K562 (cell line): ENCODE measurements around the gene TXNRD1. TPM values are rescaled to one million over a fixed set of nuclear protein-coding genes. Genes with fewer than 3 reads are reported as not detected.

ENCODE experiments used
- ATAC-seq: fragments of 200-7000 bp; cut with Tn5 transposase; 3 replicates; pipeline ENCODE4 v1.9.1; 2020; ENCODE audit warnings: moderate library complexity
- BruUV-seq: library from RNA; stranded (reverse); fragments of 400-500 nt; replicated peaks from 2 replicates; lab custom pipeline; 2021; lab: Mats Ljungman, UMichigan
- CTCF ChIA-PET: fragments of 300-600 bp; formaldehyde crosslinking; extraction: SDS; loops from one replicate; lab custom pipeline; 2021; ENCODE audit warnings: low intra/inter-chr PET ratio; lab: Yijun Ruan, JAX
- POLR2A ChIA-PET: fragments of 300-600, 350-650 bp; sonication (Branson Sonifier 250); formaldehyde crosslinking; extraction: SDS; loops from one replicate; lab custom pipeline; 2021; ENCODE audit warnings: antibody characterized with exemption, inconsistent platforms; lab: Yijun Ruan, JAX
- DNase-seq, 4 experiments: peaks; one replicate each; pipeline versions ENCODE4 v3.0.0 to v3.0.0-alpha.2; 2011 to 2018; ENCODE audit warnings: low spot score in 3 of 4, mixed read lengths in 3 of 4; ENCODE audit errors: extremely low read depth in 1 of 4
- FAIRE-seq: peaks from 2 replicates; lab custom pipeline; 2011; peaks lifted over from hg19 to GRCh38; lab: Jason Lieb, UNC
- H2AFZ ChIP-seq: 2 replicates; pipeline ENCODE4 v1.6.0; 2011; ENCODE audit warnings: low read depth, low read length, control low read depth, inconsistent platforms
- H3K27ac ChIP-seq: fragments of 200-600 bp; 3 replicates; pipeline ENCODE4 v1.8.0; 2011; ENCODE audit warnings: low read depth, mild to moderate bottlenecking, control low read depth, inconsistent platforms, low read length, moderate library complexity, mixed read lengths; ENCODE audit errors: extremely low read depth
- H3K27me3 ChIP-seq, 2 experiments: fragments of 300-600 bp in 1 of 2; 2 replicates in 1 of 2; 3 replicates in 1 of 2; pipeline versions ENCODE4 v1.6.0 to v1.8.0; 2011; ENCODE audit warnings: inconsistent platforms in 2 of 2, low read length in 2 of 2, mild to moderate bottlenecking in 1 of 2, mixed read lengths in 1 of 2, moderate library complexity in 1 of 2; ENCODE audit not compliant: control insufficient read depth in 2 of 2, insufficient read depth in 2 of 2
- H3K36me3 ChIP-seq: fragments of 300-600 bp; 3 replicates; pipeline ENCODE4 v1.8.0; 2011; ENCODE audit warnings: mild to moderate bottlenecking, low read length, inconsistent platforms; ENCODE audit not compliant: control insufficient read depth, insufficient read depth
- H3K4me1 ChIP-seq, 2 experiments: fragments of 200-600 bp in 1 of 2; replicated peaks in 1 of 2; 2 replicates in 1 of 2; 3 replicates in 1 of 2; pipeline versions ENCODE4 v1.5.1 to v1.8.0; 2011; ENCODE audit warnings: inconsistent platforms in 2 of 2, low read length in 2 of 2, mild to moderate bottlenecking in 1 of 2, mixed read lengths in 1 of 2, moderate library complexity in 1 of 2; ENCODE audit not compliant: control insufficient read depth in 2 of 2, insufficient read depth in 2 of 2
- H3K4me2 ChIP-seq: 2 replicates; pipeline ENCODE4 v1.6.1; 2011; ENCODE audit warnings: low read length, control low read depth, inconsistent platforms, mixed read lengths; ENCODE audit not compliant: insufficient read depth
- H3K4me3 ChIP-seq: fragments of 200-600 bp; sonication (generic), shearing (Covaris generic); 2 replicates; pipeline ENCODE4 v1.5.1; 2016; ENCODE audit warnings: control low read depth, inconsistent platforms
- H3K79me2 ChIP-seq: fragments of 200-600 bp; 3 replicates; pipeline ENCODE4 v1.8.0; 2011; ENCODE audit warnings: low read length, inconsistent platforms; ENCODE audit not compliant: control insufficient read depth, insufficient read depth
- H3K9ac ChIP-seq, 2 experiments: 2 replicates each; pipeline versions ENCODE4 v1.6.0 to v1.6.1; 2011; ENCODE audit warnings: low read depth in 2 of 2, low read length in 2 of 2, control low read depth in 1 of 2, inconsistent platforms in 1 of 2, mild to moderate bottlenecking in 1 of 2, mixed read lengths in 1 of 2; ENCODE audit not compliant: insufficient read depth in 1 of 2
- H3K9me1 ChIP-seq: one replicate; pipeline ENCODE4 v1.6.0; 2011; ENCODE audit warnings: inconsistent platforms, mild to moderate bottlenecking, low read length, moderate library complexity; ENCODE audit not compliant: control insufficient read depth, insufficient read depth
- H3K9me3 ChIP-seq: replicated peaks from 2 replicates; pipeline ENCODE4 v1.5.1; 2011; ENCODE audit warnings: low read depth, low read length, inconsistent platforms; ENCODE audit not compliant: control insufficient read depth, insufficient read depth
- H4K20me1 ChIP-seq: replicated peaks from 2 replicates; pipeline ENCODE4 v1.6.1; 2011; ENCODE audit warnings: low read length, inconsistent platforms, mixed read lengths; ENCODE audit not compliant: control insufficient read depth, insufficient read depth
- DACH1 ChIP-seq: fragments of 450-650 bp; IDR thresholded peaks from 2 replicates; pipeline ENCODE4 v1.6.1; 2018; ENCODE audit not compliant: partially characterized antibody
- DNMT1 ChIP-seq: fragments of 450-650 bp; IDR thresholded peaks from 2 replicates; pipeline ENCODE4 v1.6.1; 2016; ENCODE audit warnings: antibody characterized with exemption, mild to moderate bottlenecking
- KDM1A ChIP-seq, 2 experiments: fragments of 450-650 bp; IDR thresholded peaks; 2 replicates each; pipeline ENCODE4 v1.6.1; 2016; ENCODE audit warnings: mild to moderate bottlenecking in 2 of 2
- MAFG ChIP-seq: fragments of 450-650 bp; conservative IDR thresholded peaks from 2 replicates; pipeline ENCODE4 v1.6.1; 2016; ENCODE audit warnings: missing genetic modification characterization, missing compliant biosample characterization
- NCOR1 ChIP-seq: fragments of 450-650 bp; IDR thresholded peaks from 2 replicates; pipeline ENCODE4 v1.6.1; 2016; ENCODE audit warnings: mild to moderate bottlenecking, moderate library complexity
- POLR2A ChIP-seq: fragments of 450-650 bp; conservative IDR thresholded peaks from 2 replicates; pipeline ENCODE4 v1.6.1; 2016
- TBP ChIP-seq: optimal IDR thresholded peaks from 2 replicates; pipeline ENCODE3; 2011; ENCODE audit warnings: low read depth, low read length, improper control_type of control experiment
- U2AF2 ChIP-seq: fragments of 200-400 bp; formaldehyde crosslinking; optimal IDR thresholded peaks from 2 replicates; pipeline ENCODE3; 2017; ENCODE audit warnings: low read depth, mild to moderate bottlenecking, low read length
- ZNF121 ChIP-seq: sonication (generic); formaldehyde crosslinking; conservative IDR thresholded peaks from 2 replicates; pipeline ENCODE4 v1.8.0; 2022; ENCODE audit warnings: missing genetic modification reagents
- ZNF263 ChIP-seq: sonication (generic); formaldehyde crosslinking; IDR thresholded peaks from 2 replicates; pipeline ENCODE4 v1.8.0; 2022; ENCODE audit warnings: mild to moderate bottlenecking, missing genetic modification reagents, borderline replicate concordance
- ZNF778 ChIP-seq: fragments of 450-650 bp; formaldehyde crosslinking; IDR thresholded peaks from 2 replicates; pipeline ENCODE4 v1.4.0; 2020; ENCODE audit warnings: mild to moderate bottlenecking, moderate library complexity
- WGBS: fragments of 100-300 bp; shearing (Covaris generic); methylation state at CpG from one replicate; pipeline ENCODE4 v1.1.6; 2016; ENCODE audit warnings: low coverage, mixed read lengths; ENCODE audit not compliant: insufficient coverage; ENCODE audit errors: missing lambda C conversion rate; 5-methylcytosine and 5-hydroxymethylcytosine counted together
- in situ Hi-C: fragments of 300-500 bp; cut with MboI; formaldehyde crosslinking; loops from 4 replicates; pipeline ENCODE4 v1.15.0; 2018; ENCODE audit warnings: inconsistent platforms, mixed read lengths
- intact Hi-C: fragments of 100-400 bp; cut with micrococcal nuclease; formaldehyde crosslinking; loops from 2 replicates; pipeline ENCODE4 v1.14.2; 2022
- polyA plus RNA-seq, 8 experiments: library from polyadenylated mRNA; depleted of rRNA in 4 of 8; stranded (reverse) in 5 of 8; unstranded in 3 of 8; fragments of >200 nt; fragmentation: Nextera tagmentation in 2 of 8; fragmentation: Illumina TruSeq in 1 of 8; extraction: Ambion mirVana in 2 of 8; extraction: Trizol in 1 of 8; gene quantifications; 2 replicates each; pipeline versions ENCODE4 v1.2.1 to v1.2.3, GENCODE V29; 2011 to 2014; ENCODE audit warnings: inconsistent platforms in 1 of 8, missing spikeins in 1 of 8
- total RNA-seq, 7 experiments: library from RNA; depleted of rRNA in 6 of 7; stranded (reverse); fragments of >200 nt in 6 of 7; fragmentation: Illumina TruSeq in 2 of 7; extraction: Trizol in 2 of 7; gene quantifications; 2 replicates each; pipeline versions ENCODE4 v1.2.1 to v1.2.3, GENCODE V29; 2011 to 2021; ENCODE audit warnings: low replicate concordance in 1 of 7
- TF ChIP-seq, protein P1 (sequence below): fragments of 250-450 bp; sonication (Bioruptor Pico); IDR thresholded peaks from 2 replicates; pipeline ENCODE4 v1.8.0; 2022; ENCODE audit warnings: moderate library complexity, mild to moderate bottlenecking, inconsistent platforms

TXNRD1 gene
- total and polyA plus RNA-seq, 9 of the 15 experiments (the other 6 are each of a cell fraction or from before 2014, with no cell fraction given): 107 to 189 (median 146) TPM

DNA sequence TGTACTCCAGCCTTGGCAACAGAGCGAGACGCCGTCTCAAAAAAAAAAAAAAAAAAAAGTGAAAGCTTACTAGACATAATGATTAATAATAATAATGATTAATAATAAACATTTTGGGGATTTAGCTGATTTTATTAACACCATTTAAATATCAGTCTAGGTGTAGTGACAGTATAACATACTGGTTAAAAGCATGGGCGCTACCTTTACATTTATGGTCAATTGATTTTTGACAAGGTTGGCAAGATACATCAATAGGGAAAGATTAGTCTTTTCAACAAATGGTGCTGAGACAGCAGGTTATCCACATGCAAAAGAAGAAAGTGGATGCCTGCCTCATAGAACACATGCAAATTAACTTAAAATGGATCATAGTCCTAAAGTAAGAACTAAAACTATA lies 34.3 kb downstream of the TXNRD1 start:
- Histone ChIP-seq H3K27ac (no peak overlapping the region), H3K4me3 (no peak overlapping the region), H2AFZ (no peak overlapping the region), H3K4me1 (peaks cover 4 to 6% of the 10 kb centered on the region in 2 experiments; a peak in 3 of 5 replicates), H3K27me3 (no peaks in the 10 kb centered on the region), H3K4me2 (no peak overlapping the region), H3K9ac (no peak overlapping the region), H3K9me3 (0 out of 2 replicates have a peak, but pooled peaks cover 2% of the 10 kb centered on the region), H3K79me2 (no peaks in the 10 kb centered on the region), H4K20me1 (no peaks in the 10 kb centered on the region), H3K9me1 (no peaks in the 10 kb centered on the region), H3K36me3 (no peaks in the 10 kb centered on the region)
- TF ChIP-seq DNMT1 (no peak), POLR2A (peak; percentile 43; the same call in 1 of the 2 replicates), ZNF121 (CRISPR knock-in tag) (no peak), KDM1A (IDR thresholded peaks at IDR 0.05) (no peak), TBP (peak; percentile 52), DACH1 (peak; percentile 34), ZNF263 (no peak), MAFG (tag) (no peak), U2AF2 (no peak), ZNF778 (CRISPR knock-in tag) (no peak), NCOR1 (no peak)
- TF ChIP-seq, protein P1, sequence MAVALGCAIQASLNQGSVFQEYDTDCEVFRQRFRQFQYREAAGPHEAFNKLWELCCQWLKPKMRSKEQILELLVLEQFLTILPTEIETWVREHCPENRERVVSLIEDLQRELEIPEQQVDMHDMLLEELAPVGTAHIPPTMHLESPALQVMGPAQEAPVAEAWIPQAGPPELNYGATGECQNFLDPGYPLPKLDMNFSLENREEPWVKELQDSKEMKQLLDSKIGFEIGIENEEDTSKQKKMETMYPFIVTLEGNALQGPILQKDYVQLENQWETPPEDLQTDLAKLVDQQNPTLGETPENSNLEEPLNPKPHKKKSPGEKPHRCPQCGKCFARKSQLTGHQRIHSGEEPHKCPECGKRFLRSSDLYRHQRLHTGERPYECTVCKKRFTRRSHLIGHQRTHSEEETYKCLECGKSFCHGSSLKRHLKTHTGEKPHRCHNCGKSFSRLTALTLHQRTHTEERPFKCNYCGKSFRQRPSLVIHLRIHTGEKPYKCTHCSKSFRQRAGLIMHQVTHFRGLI: no peak
- no peak for FAIRE-seq
- DNase-seq: no peak
- intact Hi-C loops (loop anchor here (5.0 kb wide), 2 partner anchors 33 to 37 kb away; partner anchors contain the start of gene TXNRD1), in situ Hi-C loops (no loop called here)
- ATAC-seq: no peak
- BruUV-seq: no TSS peak
- CTCF ChIA-PET: no interaction called here
- POLR2A ChIA-PET: interaction anchor here (0.7 to 2.1 kb wide), 2 partner anchors 13 to 37 kb away, joined by 4 to 5 read pairs; no protein-coding TSS in a partner anchor
- WGBS: 53% methylated on average over 1 of the region's 4 CpGs
